ENCODE measurements around the gene SMIM20.
"Not testable (repeated sequence)": the region's sequence is repeated elsewhere in the genome, so short reads cannot be mapped to it uniquely, and the experiment has no call there.

The SMIM20 gene

DNA sequence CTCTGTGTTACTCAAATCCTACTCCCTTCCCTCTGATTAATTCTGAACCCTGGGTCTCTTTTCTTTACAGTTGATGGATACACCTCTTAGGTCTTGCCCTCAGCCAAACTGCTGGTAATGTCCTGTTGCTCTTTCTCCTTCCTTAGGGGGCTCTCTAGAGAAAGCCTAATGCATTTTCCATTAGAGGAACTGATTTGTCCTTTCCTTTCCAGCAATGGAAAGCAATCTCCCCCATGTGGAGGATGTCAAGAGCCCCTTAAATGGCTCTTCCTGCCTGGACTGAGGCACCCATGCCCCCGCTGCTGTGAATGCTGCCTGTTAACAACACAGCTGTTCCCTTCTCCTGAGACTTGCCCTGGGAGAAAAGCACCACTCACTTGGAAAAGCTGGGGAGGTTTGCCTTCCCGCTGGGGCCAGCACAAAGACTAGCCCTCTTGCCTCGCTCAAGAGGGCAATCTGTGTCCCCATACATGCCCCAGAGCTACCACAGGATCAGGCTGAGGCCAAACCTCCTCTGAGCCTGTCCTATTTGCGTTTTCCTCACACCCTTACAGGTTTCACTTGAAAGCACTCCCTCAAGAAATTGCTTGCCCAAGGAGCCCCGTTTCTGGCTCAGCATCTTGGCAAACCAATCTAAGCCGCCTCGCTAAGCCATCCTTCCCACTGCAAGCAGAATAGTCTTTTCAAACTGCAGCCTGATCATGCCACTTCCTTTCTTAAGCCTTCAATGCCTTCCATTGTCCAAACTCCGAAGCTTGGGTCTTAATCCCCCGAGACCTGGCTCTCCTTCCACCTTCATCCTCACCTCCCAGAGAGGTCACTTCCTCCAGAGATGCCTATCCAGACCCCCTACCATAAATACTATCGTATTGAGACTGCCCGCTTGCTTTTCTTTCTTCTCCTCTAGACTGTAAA, 23.2 kb upstream of the SMIM20 start:
- DNase-seq (ENCODE audit: low read depth) = no peak

DNA sequence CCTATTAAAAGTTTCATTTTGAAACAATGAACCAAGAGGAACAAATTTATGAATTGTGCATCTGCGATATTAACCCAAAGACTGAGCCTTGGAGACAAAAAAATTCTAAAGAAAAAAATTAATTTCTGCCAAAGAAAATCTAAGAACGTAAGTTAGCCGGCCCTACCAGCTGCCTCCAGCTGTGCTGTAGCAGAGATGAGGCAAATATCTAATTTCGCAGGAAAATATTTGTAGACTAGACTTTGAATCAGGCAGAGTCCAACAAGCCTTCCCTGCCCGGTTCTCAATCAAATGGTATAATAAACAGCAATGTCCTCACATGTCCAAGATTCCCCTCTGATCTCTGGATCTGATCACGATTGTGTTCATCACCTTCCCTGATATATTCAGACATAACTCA, 21.2 kb upstream of the SMIM20 start:
- no peak for DNase-seq (ENCODE audit: low read depth)

DNA sequence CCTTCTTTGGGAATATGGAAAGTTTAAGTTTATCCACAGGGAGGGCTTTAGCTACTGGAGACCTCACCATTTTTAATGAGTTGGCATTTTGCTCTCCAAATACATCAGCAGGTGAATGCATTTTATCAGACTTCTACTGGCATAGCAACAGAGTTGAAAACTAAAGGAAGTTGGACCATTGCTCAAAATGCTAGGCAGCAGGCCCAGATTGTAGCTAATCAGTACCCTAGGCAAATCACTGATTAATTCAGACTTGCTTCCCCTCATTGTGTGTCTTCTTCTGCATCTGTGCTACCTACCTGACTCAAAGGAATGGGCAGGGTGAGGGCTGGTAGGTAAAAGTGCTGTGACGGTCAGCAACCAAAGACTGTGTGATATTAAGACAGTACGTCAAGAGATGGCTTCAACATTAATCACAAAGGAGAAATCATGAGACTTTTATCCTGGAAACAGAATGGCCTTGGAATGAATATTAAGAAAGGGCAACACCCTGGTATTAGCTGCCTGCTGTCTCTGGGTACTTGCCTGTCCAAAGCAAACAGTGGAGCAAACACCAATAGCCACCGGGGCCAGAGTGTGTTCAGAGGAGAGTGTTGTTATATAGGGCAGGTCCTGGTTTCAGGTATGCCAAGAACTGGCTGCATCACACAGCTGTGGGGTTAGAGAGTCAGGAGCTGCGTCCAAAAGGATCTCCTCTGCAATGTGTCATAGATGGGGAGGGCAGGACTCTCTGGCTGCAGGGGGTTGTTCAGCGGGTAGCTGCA, 17.1 kb upstream of the SMIM20 start:
- DNase-seq (ENCODE audit: low read depth) = no peak

DNA sequence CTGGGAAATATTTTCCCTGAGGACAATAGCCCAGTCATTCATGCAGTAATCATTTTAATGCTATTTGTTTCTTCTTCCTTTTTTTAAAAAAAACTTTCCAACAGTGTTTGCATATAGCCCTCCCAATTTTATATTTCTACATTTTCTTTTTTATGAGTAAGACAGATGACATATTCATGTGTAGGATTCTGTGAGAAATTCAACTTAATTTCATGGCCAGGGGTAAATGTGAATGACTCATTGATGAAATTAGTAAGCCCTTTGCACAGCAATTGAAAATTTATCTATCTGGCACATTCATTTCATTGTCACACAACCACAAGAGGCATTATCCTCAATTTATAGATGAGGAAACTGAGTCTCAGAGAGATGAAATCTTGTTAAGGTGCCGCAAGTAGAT, 13.7 kb upstream of the SMIM20 start:
- no peak for DNase-seq (ENCODE audit: low read depth)

DNA sequence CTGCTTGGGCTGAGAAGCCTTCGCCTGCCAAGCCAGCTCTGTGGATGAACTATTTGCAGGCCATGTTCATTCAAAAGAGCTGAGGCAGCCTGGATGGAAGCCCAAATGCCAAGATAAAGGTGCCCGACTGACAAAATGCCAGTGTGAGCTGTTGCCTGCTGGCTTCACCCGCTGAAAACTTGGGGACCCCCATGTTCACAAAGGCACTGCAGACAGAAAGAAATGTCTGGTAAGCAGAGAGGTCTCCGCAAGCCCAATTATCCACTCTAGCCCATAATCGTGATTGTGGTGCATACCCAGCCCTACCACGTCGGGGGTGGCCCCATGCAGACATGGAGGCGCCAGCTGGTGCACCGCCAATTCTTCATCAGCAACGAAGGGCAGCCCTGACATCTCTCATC, 13.0 kb upstream of the SMIM20 start:
- DNase-seq (ENCODE audit: low read depth) = no peak

DNA sequence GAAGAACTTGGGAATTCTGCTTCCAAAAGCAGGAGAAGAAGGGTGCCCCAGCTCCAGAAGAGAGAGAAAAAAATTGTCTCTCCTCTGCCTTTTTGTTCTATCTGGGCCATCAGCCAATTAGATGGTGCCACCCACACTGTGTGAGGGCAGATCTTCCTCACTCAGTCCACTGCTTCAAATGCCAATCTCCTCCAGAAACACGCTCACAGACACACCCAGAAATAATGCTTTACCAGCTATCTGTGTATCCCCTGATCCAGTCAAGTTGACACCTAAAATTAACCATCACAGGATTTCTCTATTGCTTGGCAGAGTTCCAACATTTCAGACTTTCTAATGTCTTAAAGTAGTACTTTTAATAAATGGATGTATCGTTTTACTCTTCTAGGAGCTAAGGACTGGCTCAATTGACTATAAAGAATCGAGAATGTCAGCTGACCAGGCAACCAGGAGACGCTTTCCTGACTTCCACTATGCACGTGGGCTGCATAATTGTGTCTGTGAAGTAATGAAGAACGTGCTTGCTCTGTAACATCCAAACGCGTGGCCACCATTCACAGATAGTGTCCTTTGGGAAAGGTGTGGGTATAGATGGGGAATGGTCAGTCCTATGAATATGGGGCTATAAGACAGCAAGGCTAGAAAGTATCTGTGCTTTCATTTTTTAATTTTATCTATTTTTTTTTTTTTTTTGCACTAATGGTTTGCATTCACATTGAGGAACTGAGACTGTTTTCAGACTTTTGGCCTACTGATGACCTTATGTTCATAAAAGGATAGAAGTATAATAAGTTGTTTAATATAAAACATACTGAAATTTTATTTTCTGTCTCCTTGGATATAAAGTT, 9.9 kb upstream of the SMIM20 start:
- no peak for DNase-seq (ENCODE audit: low read depth)

DNA sequence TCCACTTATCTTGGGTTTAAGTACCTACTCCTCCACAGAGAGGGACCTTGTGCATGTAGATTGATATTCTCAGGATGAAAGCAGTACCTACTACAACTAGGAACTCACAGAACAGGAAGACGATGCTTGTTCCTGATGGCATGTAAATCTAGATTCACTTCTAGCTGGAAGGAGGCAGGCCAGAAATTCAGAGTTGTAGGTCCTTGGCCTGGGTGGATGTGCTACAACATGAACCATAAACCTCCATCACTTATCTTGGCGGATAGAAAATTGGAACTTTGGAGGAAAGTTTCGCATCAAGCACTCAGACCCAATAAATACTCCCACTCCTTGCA, 9.3 kb upstream of the SMIM20 start:
- DNase-seq (ENCODE audit: low read depth) = no peak

DNA sequence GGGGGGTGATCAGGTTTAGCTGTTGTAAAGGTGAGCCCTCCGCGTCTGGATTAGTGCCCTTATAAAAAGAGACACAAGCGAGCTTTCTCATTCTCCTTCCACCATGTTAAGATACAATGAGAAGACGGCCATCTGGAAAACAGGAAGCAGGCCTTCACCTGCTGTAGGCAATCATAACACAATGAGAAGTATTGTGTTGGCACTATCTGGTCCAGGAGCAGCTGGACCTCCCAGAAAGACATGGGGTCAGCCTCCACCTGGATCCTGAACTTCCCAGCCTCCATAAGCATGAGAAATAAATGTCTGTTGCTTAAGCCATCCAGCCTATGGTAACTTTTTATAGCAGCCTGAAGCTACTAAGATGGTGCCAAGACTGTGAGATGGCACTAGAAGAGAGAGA, 8.6 kb upstream of the SMIM20 start:
- DNase-seq (ENCODE audit: low read depth) = no peak

DNA sequence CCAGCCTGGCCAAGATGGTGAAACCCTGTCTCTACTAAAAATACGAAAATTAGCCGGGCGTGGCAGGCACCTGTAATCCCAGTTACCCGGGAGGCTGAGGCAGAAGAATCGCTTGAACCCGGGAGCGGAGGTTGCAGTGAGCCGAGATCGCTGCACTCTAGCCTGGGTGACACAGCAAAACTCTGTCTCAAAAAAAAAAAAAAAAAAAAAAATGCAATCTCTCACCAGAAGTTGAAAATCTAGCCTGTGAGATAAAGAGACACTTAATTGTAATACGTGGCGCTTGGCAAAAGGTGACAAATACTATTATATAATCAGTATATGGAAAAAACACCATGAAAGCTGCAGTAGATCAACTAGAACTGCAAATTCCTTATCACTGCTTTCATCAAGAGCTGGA, 7.9 kb upstream of the SMIM20 start:
- not testable (repeated sequence) for DNase-seq (ENCODE audit: low read depth)

DNA sequence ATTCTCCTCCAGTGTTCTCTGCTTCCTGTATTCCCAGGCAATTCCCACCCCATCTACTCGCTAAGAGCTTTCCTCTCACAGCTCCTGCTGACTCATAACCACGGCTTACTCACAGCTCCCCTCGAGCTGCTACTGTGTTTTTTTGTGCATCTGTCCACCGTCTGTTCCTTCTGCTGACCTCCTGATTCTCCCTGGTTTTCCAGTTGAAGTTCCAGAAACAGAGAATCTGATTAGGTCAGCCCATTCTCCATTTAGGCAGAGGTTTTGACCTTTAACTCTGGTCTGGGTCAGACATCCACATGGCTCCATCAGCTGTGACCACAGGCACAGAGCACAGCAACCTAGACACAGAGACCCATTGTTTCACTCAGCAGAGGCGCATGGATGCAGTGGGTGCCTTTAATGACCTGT, 5.5 kb upstream of the SMIM20 start:
- peak; percentile 74 for DNase-seq (ENCODE audit: low read depth)

DNA sequence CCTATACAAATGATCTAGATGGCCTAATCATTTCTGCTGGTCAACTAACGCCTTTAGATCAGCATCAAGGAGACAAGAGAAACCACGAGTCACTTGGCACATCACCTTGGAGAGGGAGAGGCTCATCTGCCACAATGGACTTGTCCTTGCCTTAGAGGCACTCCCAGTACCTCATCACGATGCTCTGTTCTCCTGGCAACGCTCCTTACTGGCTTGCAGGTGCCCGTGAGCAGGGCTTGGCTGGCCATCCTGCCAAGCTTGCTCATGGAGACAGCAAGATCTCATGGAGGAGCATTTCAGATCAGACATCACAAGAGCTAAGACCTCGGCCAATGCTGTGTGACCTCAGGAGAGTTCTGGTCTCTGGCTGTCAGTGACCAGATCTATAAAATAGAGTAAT, 2.7 kb upstream of the SMIM20 start:
- DNase-seq (ENCODE audit: low read depth) = no peak

DNA sequence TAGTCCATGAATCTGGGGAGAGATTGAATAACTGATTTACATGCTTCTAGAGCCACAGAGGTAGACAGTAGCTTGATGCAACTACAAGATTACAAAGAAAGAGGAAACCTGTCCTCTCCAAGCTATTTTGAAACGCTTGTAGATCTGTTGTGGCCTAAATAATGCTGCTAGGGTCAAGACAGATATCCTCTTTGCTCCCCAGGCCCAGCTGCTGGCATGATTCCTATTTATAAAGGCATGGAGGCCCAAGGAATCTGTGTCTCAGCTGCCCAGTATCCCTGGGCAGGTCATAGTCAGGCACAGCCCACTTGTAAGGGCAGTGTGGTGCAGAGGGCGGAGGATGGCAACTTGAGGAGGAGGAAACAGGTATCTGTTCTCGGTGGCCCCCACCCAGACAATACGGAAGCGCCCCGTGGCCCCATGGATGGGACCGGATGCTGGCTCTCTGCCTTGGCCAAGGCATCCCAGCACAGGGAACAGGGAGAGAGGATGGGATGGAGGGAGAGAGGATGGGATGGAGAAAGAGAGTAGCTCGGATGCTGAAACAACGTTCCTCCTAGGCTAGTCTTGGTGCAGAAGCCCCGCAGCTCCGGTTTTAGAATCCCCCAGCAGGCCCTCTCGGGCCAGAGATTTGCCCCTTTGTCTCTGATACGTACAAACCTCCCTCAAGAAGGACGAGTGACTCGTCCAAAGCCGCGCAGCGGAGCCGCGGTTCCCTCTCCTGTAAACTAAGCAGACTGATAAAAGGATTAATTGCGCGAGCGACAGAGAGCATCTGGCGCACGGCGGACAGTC, 767 bp upstream of the SMIM20 start:
- DNase-seq (ENCODE audit: low read depth) = no peak

DNA sequence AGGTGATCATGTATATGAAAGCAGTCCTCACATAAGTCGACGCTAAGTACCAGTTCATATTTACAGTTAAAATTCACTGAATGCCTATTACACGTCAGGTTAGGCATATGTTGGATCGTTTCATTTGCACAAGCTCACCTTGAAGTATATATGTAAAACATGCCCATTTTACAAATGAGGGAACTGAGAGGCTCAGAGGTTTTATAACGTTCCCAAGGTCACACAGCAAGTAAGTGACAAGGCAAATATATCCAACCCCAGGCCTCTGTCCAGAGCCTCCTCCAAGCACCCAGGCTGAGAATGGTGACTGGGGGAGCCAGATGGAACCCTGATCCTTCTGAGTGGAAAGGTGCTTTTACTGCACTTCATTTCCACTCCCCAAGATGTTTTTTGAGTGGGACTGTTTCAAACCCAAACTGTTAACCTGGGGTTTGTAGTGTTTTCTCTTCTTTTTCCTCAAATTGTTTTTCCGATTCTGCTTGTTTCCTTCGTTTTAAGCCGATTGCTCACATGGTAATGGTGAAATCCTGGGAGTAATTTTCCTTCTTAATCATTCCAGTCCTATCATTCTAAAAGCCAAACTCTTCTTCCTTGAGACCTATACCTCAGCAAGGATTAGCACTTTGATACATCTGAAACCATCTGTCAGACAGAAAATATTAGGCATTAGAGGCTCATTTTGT, 791 bp downstream of the SMIM20 start:
- no peak for DNase-seq (ENCODE audit: low read depth)

DNA sequence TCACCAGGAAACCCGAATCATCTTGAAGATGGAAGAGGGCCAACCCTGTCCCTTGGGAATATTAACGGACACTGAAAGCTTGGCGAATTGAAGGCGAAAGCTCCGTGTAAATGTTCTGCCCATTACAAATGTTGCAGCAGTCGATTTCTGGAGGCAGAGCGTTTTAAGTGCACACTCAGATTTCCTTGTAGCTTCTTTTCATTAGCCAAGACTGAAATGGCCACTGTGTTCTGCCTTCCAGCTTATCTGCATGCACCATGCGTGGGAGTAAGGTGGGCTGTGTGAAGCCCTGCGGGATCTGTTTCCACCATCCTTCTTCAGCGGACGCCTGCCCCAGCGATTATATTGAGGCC, 1.3 kb downstream of the SMIM20 start:
- peak; percentile 34 for DNase-seq (ENCODE audit: low read depth)

DNA sequence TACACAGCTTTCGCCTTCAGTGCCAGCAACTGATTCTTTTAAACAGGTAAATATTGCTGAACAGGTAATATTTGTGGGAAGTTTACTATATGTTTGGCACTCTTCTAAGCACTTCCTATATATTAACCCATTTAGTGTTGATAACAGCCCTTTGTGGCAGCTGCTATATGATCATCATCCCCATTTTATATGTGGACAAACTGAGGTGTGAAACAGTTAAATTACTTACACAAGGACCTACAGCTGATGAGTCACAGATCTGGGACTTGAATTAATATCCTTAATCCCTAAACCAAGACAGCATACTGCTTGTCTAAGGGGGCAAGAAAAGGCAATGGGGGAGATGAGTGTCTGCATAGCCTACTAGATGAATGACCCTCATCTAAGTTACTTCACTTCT, 2.9 kb downstream of the SMIM20 start:
- no peak for DNase-seq (ENCODE audit: low read depth)

DNA sequence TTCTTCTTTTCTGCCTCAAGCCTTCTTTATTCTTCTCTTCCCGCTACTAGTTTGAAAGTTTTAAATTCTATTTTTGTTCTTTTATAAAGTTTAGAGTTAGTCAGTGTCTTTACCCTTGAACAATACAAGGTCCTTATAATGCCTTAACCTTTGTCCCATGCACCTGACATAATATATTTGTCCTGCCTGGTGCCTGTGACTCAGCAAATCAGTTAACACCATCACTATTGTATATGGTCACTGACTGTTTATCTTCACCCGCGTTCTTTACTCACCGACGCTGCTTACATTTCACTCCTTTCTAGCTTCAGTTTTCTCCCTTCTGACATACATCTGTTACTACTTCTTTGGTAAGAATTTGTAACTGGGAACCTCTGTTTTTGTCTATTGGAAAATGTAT, 5.7 kb downstream of the SMIM20 start:
- DNase-seq (ENCODE audit: low read depth) = no peak

DNA sequence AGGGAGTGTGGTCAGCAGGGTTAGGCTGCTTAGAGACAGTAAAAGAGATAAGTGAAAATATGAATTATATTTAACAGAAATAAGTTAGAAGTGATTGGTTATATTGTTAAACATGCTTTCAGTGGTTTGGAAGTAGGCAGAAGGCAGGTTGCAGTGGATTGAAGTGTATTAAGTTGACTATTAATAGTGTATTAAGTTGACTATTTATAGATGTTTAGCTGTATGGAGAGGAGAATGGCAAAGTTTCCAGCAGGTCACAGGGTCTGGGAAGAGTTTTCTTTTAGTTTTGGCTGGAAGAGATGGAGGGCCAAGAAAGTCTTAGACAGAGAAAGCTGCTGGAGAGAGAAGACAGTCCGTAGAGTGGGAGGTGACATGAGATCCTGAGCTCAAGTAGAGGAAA, 7.9 kb downstream of the SMIM20 start:
- DNase-seq (ENCODE audit: low read depth) = no peak

DNA sequence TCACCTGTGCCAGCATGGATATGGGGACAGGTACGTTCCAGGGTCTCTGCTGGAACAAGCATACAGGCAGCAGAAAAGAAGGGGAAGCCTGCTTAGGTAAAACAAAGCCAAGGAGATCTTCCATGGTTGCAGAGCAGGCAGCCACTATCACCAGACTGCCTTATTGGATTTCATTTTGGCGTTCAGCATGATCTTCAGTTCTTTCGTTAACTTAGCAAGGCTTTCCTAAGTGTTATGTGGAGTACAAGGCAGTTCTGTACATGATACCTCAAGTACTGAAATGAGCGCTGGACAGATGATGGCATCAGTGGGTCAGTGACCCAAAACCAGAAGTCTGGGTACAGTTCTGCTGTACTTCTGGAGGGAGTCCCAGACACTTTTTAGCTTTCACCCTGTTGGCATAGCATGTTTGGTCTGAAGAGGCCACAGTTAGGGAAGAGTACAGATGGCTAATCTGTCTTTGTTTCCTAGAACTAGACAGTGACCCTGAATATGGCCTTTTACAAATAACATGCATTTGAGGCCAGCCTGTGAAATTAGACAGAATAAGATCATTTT, 8.9 kb downstream of the SMIM20 start:
- DNase-seq (ENCODE audit: low read depth) = no peak

DNA sequence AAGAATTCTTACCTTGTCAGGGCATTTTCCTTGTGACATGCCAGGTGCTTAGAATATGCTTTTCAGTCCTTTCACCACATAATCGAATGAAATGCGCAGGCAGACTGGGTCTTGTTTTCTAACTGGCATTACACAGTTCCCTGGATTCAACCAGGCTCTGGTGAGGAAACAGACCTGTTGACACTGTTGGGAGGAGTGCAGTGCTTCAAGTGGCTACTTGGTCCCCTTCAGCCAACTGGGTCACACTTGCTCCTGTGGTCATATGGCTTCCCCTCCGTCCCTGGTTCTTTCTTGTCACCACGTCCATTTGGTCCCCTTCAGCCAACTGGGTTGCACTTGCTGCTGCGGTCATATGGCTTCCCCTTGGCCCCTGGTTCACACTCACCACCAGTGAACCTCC, 9.7 kb downstream of the SMIM20 start:
- DNase-seq (ENCODE audit: low read depth) = no peak

DNA sequence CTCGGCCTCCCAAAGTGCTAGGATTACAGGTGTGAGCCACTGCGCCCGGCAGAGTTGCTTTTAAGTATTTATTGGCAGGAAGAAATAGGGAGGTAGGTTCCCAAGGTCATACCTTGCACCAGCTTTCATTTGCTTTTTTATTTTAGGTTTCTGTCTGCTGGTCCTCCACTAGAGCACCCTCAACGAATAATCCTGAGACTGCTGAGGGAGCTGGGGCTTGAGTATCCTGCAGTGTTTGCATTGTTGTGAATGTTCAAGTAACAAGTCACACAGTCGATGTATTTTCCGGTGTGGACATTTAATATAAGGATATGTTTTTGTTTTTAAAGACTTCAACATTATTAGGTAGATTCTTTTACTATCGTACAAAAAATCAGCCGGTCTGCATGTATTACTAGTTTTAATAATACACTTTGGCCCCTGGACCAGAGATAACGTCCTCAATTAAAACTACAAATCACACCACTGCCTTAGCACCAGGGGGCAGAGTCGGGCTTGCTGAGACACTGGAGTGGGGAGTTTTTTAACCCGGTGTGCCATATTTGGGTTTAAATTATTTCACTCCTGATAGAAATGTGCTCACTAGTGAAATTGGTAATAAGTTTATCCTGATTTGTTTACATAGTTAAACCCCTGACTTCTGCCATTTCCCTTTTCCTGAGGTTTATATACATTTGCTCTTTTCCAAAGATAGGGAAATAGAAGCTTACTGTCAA, 11.6 kb downstream of the SMIM20 start:
- DNase-seq (ENCODE audit: low read depth) = no peak

Data from fibroblast of gingiva (primary cell).